ENCODE measurements around the gene GPAM. TPM values are rescaled to one million over a fixed set of nuclear protein-coding genes. Genes with fewer than 3 reads are reported as not detected.

Gene GPAM
- total and polyA plus RNA-seq, 2 of the 8 experiments (the other 6 are each of a cell fraction or from before 2014, with no cell fraction given), result 5.5 to 15.5 TPM

GRCh38 chr10:112202561-112203241 lies 19.1 kb upstream of the GPAM start:
- H3K27me3 ChIP-seq (replicated peaks in 1 of 4; ENCODE audit: control insufficient read depth in 3 of 4, extremely low read depth in 1 of 4, insufficient read depth in 3 of 4, low read length in 3 of 4), result peaks cover 0 to 1% (median 0%) of the 10 kb centered on the region in 4 experiments; a peak in 1 of 7 replicates
- ChIA-PET CTCF (ENCODE audit: partially characterized antibody) (interaction anchor here (0.7 kb wide), 1 partner anchor 105 kb away, joined by 3 read pairs; no protein-coding TSS in a partner anchor), POLR2A (ENCODE audit: partially characterized antibody) (no interaction called here)
- H4K20me1 ChIP-seq (replicated peaks in 1 of 2; ENCODE audit: control insufficient read depth in 1 of 2, insufficient read depth in 2 of 2, low read length in 2 of 2), result no peaks in the 10 kb centered on the region
- H3K4me1 ChIP-seq (replicated peaks in 1 of 4; ENCODE audit: control insufficient read depth in 3 of 4, insufficient read depth in 4 of 4, low read length in 3 of 4), result no peaks in the 10 kb centered on the region
- H3K23ac ChIP-seq (ENCODE audit: insufficient read length), result no peak overlapping the region
- no peak for DNase-seq (ENCODE audit: low read depth in 1 of 2, low spot score in 2 of 2)
- H3K18ac ChIP-seq (ENCODE audit: extremely low read depth, low read length), result no peak overlapping the region
- H2BK15ac ChIP-seq (ENCODE audit: low read length), result no peak overlapping the region
- no peak overlapping the region for H4K5ac ChIP-seq (ENCODE audit: insufficient read length, low read depth, low read length)
- H3K36me3 ChIP-seq (ENCODE audit: control insufficient read depth in 2 of 4, insufficient read depth in 4 of 4, low read length in 3 of 4), result no peaks in the 10 kb centered on the region
- no peak overlapping the region for H2AK5ac ChIP-seq (ENCODE audit: low read depth, low read length)
- H3K79me1 ChIP-seq (ENCODE audit: low read depth, low read length), result no peaks in the 10 kb centered on the region
- H3K23me2 ChIP-seq (ENCODE audit: low read depth, low read length), result no peaks in the 10 kb centered on the region
- H4K8ac ChIP-seq (ENCODE audit: extremely low read depth, insufficient read depth, low read length), result no peak overlapping the region
- no peak overlapping the region for H4K91ac ChIP-seq (replicated peaks; ENCODE audit: insufficient read length, low read length)
- no peak overlapping the region for H3K4me2 ChIP-seq (ENCODE audit: insufficient read depth in 1 of 2, low read depth in 2 of 2, low read length in 2 of 2)
- no peaks in the 10 kb centered on the region for H3K79me2 ChIP-seq (ENCODE audit: control insufficient read depth in 1 of 2, insufficient read depth in 2 of 2, low read length in 2 of 2)
- no peak overlapping the region for H3K9ac ChIP-seq (replicated peaks in 1 of 4; ENCODE audit: extremely low read depth in 1 of 4, low read depth in 3 of 4, low read length in 3 of 4)
- no peak overlapping the region for H2BK12ac ChIP-seq (ENCODE audit: low read depth, low read length)
- no peak overlapping the region for H2BK20ac ChIP-seq (ENCODE audit: low read length)
- H2AFZ ChIP-seq (ENCODE audit: low read length), result no peak overlapping the region
- no peak overlapping the region for H3K56ac ChIP-seq (replicated peaks; ENCODE audit: insufficient read length, low read depth, low read length)
- H3K27ac ChIP-seq (ENCODE audit: low read depth, low read length), result no peak overlapping the region
- no peak overlapping the region for H3K14ac ChIP-seq (ENCODE audit: insufficient read length)
- no peaks in the 10 kb centered on the region for H3K9me3 ChIP-seq (ENCODE audit: insufficient read depth in 2 of 2, low read depth in 1 of 2, low read length in 1 of 2)
- no peak for FAIRE-seq
- H2BK120ac ChIP-seq (replicated peaks; ENCODE audit: low read depth, low read length), result no peak overlapping the region
- H3K4me3 ChIP-seq (ENCODE audit: extremely low read depth in 1 of 4, insufficient read depth in 2 of 4, low read depth in 3 of 4, low read length in 4 of 4), result no peak overlapping the region
- H3K4ac ChIP-seq (replicated peaks; ENCODE audit: insufficient read length, low read depth, low read length), result no peak overlapping the region
- no peak overlapping the region for H2BK5ac ChIP-seq (ENCODE audit: low read depth, low read length)
- 78% methylated on average over 5 of the region's 6 CpGs; no CpG with 5 or more reads in 1 of the 2 experiments for whole genome bisulfite sequencing, 2 experiments (ENCODE audit: extremely low coverage in 1 of 2, insufficient coverage in 1 of 2, insufficient read length in 1 of 2, insufficient replicate concordance in 2 of 2, low coverage in 1 of 2, low lambda C conversion rate in 2 of 2, missing lambda C conversion rate in 1 of 2)
- no peak for TF ChIP-seq SIRT6 (IDR thresholded peaks at IDR 0.05; ENCODE audit: low read length)
- TF ChIP-seq SP2 (IDR thresholded peaks at IDR 0.05; ENCODE audit: low read length), result no peak
- no peak for TF ChIP-seq MAX (IDR thresholded peaks at IDR 0.05)
- no peak for TF ChIP-seq EZH2 (IDR thresholded peaks at IDR 0.05; ENCODE audit: low read depth, low read length, severe bottlenecking)
- no peak for TF ChIP-seq TBP (IDR thresholded peaks at IDR 0.05; ENCODE audit: low read depth, low read length)
- no peak for TF ChIP-seq CTCF (IDR thresholded peaks at IDR 0.05; ENCODE audit: control extremely low read depth in 1 of 3, insufficient read depth in 1 of 3, low read depth in 1 of 3, low read length in 3 of 3)
- no peak for TF ChIP-seq POLR2AphosphoS5 (IDR thresholded peaks at IDR 0.05; ENCODE audit: low read depth, low read length)
- no peak for TF ChIP-seq MAFK (IDR thresholded peaks at IDR 0.05; ENCODE audit: low read depth, low read length)
- no peak for TF ChIP-seq CHD2 (IDR thresholded peaks at IDR 0.05; ENCODE audit: low read length)
- TF ChIP-seq CEBPB (IDR thresholded peaks at IDR 0.05; ENCODE audit: low read depth, low read length), result no peak
- no peak for TF ChIP-seq RNF2 (IDR thresholded peaks at IDR 0.05; ENCODE audit: borderline replicate concordance, low read depth, low read length, missing control alignments, poor library complexity, severe bottlenecking)

All from H1 (cell line).